SK-N-SH treated with all-trans-retinoic acid at 6 μM for 48 hours (cell line): ENCODE measurements around the gene PTH1R.

Experiments
- ARNTL ChIP-seq: fragments of 450-650 bp; formaldehyde crosslinking; IDR thresholded peaks from 2 replicates; pipeline ENCODE4 v1.5.0; 2020; ENCODE audit warnings: low read depth, mild to moderate bottlenecking, moderate library complexity, borderline replicate concordance
- OSR1 ChIP-seq: fragments of 250-450 bp; sonication (Bioruptor Pico); IDR thresholded peaks from 2 replicates; pipeline ENCODE4 v1.8.0; 2022; ENCODE audit warnings: moderate library complexity, mild to moderate bottlenecking, inconsistent platforms
- PATZ1 ChIP-seq: fragments of 250-450 bp; sonication (Bioruptor Pico); IDR thresholded peaks from 2 replicates; pipeline ENCODE4 v1.8.0; 2020; ENCODE audit warnings: mild to moderate bottlenecking, moderate library complexity, borderline replicate concordance
- PPARA ChIP-seq: fragments of 250-450 bp; sonication (Bioruptor Pico); IDR thresholded peaks from 2 replicates; pipeline ENCODE4 v1.5.0; 2020; ENCODE audit warnings: mild to moderate bottlenecking, borderline replicate concordance
- RARB ChIP-seq: fragments of 250-450 bp; sonication (Bioruptor Pico); IDR thresholded peaks from 2 replicates; pipeline ENCODE4 v1.8.0; 2021; ENCODE audit warnings: mild to moderate bottlenecking, moderate library complexity
- SNAI2 ChIP-seq: fragments of 250-450 bp; sonication (Bioruptor Pico); IDR thresholded peaks from 2 replicates; pipeline ENCODE4 v1.5.0; 2020; ENCODE audit warnings: mild to moderate bottlenecking, moderate library complexity
- TCF4 ChIP-seq: fragments of 250-450 bp; sonication (Bioruptor Pico); IDR thresholded peaks from 2 replicates; pipeline ENCODE4 v1.8.0; 2021; ENCODE audit warnings: mild to moderate bottlenecking, moderate library complexity, borderline replicate concordance
- ZC3H10 ChIP-seq: fragments of 250-450 bp; sonication (Bioruptor Pico); IDR thresholded peaks from 2 replicates; pipeline ENCODE4 v1.5.1; 2021; ENCODE audit warnings: mild to moderate bottlenecking, moderate library complexity
- ZFP30 ChIP-seq: fragments of 450-650 bp; formaldehyde crosslinking; IDR thresholded peaks from 2 replicates; pipeline ENCODE4 v1.5.0; 2022; ENCODE audit warnings: mild to moderate bottlenecking, moderate library complexity
- ZNF565 ChIP-seq: fragments of 450-650 bp; formaldehyde crosslinking; conservative IDR thresholded peaks from 2 replicates; pipeline ENCODE4 v1.5.0; 2020; ENCODE audit warnings: low read depth, mild to moderate bottlenecking, moderate library complexity
- ZNF70 ChIP-seq: fragments of 450-650 bp; formaldehyde crosslinking; IDR thresholded peaks from 2 replicates; pipeline ENCODE4 v1.5.0; 2020; ENCODE audit warnings: mild to moderate bottlenecking, moderate library complexity
- ZNF8 ChIP-seq: fragments of 450-650 bp; formaldehyde crosslinking; IDR thresholded peaks from 2 replicates; pipeline ENCODE4 v1.5.0; 2020; ENCODE audit warnings: mild to moderate bottlenecking, moderate library complexity

GRCh38 chr3:46943237-46944187 is 66.0 kb downstream of the PTH1R start:
- no peak for TF ChIP-seq PATZ1 (CRISPR knock-in tag)
- no peak for TF ChIP-seq ZC3H10 (CRISPR knock-in tag)
- TF ChIP-seq ZFP30 (CRISPR knock-in tag), result no peak
- TF ChIP-seq SNAI2 (CRISPR knock-in tag), result no peak
- TF ChIP-seq ZNF8, result no peak
- no peak for TF ChIP-seq ARNTL (CRISPR knock-in tag)
- TF ChIP-seq TCF4 (CRISPR knock-in tag), result no peak
- TF ChIP-seq ZNF565 (CRISPR knock-in tag), result no peak
- TF ChIP-seq PPARA, result no peak
- no peak for TF ChIP-seq RARB
- TF ChIP-seq ZNF70 (CRISPR knock-in tag), result no peak
- TF ChIP-seq OSR1 (CRISPR knock-in tag), result no peak
